Measurements from ENCODE around the gene SFXN4.
A peak's percentile ranks its signal among the peaks of the same experiment; 100 is the strongest.
"Not testable (repeated sequence)": the region's sequence is repeated elsewhere in the genome, so short reads cannot be mapped to it uniquely, and the experiment has no call there.

Gene SFXN4

DNA sequence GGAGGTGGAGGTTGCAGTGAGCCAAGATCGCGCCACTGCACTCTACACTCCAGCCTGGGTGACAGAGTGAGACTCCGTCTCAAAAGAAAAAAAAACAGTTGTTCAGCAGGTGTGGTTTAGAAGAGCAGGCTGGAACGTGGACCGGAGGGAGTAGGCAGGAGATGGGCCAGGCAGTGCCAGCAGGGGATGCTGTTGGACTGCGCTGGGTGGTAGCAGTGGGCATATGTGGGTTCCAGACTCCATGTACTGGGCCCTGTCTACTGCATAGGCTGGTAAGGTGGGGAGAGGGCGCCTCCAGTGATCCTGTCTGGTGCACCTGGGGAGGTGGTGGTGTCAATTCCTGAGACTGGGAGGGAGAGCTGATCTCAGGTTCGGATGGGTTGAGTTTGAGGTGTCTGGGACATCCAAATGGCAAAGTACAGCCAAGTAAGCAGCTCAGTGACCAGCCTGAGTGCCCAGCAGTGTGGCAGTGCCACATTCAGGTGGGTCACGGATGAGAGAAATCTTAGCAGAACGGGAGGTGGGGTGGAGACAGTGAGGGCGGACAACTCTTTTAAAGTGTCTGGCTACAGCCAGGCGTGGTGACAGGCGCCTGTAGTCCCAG lies 25.9 kb downstream of the SFXN4 start:
- no peak for FAIRE-seq

DNA sequence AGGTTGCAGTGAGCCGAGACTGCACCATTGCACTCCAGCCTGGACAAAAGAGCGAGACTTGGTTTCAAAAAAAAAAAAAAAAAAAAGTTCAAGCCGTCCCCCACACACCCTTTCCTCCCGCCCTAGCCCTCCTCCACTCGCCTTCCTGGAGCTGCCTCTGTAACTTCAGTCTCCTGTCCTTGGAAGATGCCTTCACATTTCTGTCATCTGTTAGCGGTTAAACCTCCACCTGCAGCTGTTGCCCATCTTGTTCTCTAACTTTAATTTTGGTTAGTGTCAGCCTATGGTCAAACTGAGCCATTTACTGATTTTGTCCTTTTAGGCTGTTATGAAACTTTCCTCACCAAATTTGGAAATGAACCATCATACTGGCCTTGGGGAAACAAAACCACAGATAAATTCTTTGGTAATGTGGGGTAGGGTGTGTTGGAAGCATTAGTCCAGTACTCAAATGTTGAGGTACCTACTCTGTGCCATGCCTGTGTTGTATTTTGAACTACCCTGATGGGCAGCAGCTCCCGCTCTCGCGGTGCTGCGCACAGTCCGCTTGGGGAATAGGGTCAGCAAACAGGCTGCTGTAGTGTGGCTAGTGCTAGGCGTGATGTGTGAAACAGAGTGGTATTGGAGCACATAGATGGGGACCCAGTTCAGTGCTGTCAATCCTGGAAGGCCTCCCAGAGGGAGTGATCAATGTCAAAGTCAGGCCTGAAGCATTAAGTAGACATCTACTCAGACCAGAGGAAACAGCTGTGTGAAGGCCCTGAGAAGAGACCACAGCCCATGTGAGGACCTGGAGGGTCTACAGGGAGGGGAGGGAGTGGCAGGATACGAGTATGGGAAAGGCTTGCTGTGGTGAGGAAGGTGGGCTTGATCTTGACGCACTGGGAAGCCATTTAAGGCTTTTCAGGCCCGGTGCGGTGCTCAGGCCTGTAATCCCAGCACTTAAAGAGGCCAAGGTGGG lies 26.9 kb downstream of the SFXN4 start:
- no peak for FAIRE-seq

DNA sequence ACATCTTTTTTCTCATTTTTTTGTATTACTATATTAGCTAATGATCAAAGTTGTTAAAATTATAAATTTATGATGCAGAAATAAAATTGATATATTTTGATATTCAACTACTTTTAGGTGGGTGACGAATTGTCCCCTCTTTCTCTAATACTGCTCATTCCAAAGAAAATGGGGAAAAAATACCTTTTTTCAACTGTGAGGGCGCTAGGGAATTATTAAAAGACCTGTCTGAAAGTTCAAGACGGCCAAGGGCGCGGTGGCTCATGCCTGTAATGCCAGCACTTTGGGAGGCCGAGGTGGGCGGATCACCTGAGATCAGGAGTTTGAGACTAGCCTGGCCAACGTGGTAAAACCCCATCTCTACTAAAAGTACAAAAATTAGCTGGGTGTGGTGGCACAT lies 27.6 kb downstream of the SFXN4 start:
- FAIRE-seq = peak; percentile 31

DNA sequence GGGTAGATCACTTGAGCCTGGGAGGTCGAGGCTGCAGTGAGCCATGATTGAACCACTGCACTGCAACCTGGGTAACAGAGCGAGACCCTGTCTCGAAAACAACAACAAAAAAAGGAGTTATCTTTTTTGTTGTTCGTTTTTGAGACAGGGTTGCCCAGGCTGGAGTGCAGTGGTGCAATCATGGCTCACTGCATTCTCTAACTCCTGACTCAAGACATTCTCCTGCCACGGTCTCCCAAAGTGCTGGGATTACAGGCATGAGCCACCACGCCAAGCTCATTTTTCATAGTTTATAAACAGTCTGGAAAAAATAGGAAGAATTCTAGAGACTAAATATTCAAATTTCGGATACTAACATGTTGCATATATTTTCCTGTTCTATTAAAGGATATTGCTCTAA lies 29.4 kb downstream of the SFXN4 start:
- no peak for FAIRE-seq

DNA sequence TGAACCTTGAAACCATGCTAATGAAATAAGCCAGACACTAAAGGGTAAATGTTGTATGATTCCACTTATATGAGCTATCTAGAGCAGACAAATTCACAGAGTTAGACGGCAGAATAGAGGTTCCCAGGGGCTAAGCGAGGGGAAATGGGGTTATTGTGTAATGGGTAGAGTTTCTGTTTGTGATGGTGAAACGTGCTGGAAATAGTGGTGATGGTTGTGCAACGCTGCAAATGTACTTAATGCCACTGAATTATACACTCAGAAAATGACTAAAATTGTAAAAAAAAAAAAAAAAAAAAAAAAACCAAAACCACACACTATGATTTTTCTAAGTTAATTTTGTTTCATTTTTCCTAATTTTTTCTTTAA lies 30.0 kb downstream of the SFXN4 start:
- no peak for FAIRE-seq

DNA sequence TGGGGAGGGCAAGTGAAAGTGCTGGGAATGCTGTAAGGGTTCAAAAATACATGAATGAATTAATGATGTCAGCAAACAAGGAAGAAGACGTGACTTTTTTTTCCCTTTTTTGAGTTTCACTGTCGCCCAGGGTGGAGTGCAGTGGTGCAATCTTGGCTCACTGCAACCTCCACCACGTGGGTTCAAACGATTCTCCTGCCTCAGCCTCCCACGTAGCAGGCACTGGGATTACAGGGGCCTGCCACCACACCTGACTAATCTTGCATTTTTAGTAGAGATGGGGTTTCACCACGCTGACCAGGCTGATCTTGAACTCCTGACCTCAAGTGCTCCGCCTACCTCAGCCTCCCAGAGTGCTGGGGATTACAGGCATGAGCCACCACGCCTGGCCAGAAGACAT lies 31.6 kb downstream of the SFXN4 start:
- FAIRE-seq = no peak

DNA sequence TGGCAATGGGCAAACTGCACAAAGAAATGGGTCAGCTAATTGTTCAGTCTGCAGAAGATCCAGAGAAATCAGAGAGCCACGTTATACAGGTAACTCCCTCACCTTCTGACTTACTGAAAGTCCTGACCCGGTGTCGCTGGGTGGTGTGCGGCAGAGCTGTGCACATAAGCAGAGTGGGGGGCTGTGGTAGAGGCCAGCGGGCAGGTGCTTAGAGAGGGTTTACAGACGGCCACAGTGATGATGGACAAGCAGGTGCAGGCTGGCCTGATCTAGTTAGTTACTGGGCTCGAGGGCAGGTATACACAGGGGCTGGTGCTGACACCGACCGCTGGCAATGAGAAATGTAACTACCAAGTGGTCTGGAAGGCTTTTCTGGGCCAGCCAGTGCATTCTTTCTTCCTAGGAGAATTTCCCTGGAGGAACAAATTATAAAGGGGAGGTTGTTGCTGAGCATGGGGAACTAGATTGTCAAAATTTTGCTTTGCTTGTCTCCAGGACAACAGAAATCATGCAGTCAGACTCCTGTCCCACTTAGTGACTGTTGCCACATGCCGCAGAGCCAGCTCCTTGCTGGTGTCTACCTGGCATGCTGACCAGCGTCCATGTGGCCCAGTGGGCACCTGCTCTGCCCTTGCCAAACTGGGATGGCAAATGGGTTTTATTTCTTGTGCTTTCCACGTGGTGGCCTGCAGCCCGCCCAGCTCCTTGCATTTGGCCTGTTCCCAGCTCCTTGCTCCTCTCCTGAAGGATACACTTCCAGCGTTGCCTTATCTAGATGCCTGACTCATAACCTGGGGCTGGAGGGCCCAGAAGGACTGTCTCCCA lies 32.8 kb downstream of the SFXN4 start:
- no peak for FAIRE-seq

DNA sequence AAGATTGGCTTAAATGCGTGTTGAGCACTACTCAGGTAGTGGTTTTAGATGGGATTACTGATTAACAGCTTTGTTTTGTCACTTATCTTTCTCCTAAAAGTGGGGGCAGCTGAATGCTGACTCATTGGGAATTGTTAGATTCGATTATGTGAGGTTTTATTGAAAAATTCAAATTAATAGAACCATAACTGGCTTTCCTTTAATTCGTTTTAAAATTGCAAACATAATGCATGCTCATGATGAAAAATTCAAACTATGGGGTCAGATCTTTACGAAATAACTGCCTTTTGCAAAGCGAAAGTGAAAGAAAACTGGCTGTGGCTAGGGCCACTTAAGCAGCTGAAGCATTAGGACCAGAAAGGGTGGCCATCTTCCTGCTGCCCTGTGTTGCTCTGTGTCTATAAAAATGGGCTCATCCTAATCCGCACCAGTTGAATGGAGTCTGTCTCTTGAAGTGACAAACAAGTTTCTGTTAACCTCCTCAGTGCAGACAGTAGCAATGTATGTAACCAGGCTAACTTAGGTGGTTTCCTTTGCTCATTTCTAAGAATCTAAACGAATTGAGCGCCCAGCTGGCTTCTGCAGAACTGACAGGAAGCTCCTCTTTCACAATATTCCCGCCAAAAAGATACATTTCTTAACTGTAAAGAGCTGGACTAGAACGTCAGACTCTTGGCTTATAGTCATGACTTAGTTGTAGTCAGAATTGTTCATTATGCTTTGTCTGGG lies 33.8 kb downstream of the SFXN4 start:
- FAIRE-seq = no peak

DNA sequence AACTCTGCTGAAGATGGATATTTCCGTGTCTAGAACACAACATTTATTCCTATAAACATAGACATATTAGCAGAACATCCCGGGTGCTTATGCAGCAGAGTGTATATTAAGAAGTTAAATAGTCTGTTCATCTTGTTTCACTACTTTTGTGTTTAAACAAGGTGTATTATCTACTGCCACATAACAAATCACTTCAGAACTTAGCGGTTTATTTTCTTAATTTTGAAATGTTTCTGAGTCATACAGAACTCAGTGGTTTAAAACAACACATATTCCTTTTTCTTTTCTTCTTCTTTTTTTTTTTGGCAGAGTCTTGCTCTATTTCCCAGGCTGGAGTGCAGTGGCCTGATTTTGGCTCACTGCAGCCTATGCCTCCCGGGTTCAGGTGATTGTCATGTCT lies 35.8 kb downstream of the SFXN4 start:
- FAIRE-seq = no peak

DNA sequence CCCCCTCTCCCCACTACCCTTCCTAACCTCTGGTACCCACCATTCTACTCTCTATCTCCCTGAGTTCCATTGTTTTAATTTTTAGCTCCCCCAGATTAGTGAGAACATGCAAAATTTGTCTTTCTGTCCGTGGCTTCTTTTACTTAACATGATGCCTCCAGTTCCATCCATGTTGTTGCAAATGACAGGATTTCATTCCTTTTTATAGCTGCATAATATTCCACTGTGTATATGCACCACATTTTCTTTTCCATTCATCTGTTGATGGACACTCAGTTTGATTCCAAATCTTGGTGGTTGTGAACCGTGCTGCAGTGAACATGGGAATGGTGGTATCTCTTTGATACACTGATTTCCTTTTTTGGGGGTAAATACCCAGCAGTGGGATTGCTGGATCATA lies 39.6 kb downstream of the SFXN4 start:
- no peak for FAIRE-seq

DNA sequence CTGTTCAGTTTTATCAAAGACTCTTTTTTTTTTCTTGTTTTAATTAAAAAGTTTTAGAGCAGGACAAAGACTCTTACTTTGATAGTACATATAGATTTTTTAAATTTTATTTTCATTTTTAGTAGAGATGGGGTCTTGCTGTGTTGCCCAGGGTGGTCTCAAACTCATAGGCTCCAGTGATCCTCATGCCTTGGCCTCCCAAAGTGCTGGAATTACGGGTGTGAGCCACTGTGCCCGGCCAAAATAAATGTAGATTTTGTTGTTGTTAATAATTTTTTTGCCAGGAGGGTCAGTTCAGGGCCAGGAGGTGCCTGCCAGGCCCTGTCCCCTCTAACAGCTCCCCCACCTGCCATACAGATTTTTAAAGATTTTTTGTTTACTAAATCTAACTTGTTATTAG lies 44.6 kb downstream of the SFXN4 start:
- FAIRE-seq = no peak

DNA sequence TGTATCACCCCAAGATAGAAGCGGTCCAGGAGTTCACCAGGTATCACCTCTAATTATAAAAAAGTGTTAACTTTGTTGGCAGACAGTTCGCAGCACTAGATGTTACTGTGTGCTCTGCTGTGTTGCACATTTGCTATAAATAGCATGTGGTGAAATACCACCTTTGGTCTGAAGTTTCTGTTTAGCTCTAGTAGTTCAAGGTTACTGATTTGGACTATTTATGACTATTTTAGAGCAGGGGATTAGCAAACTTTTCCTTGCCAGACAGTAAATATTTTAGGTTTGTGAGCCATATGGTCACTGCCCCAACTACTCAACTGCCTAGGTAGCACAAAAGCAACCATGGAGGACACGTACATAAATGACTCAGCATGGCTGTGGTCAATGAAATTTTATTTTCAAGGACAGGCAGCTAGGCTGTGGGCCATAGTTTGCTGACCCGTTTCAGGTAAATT lies 45.1 kb downstream of the SFXN4 start:
- FAIRE-seq = no peak

DNA sequence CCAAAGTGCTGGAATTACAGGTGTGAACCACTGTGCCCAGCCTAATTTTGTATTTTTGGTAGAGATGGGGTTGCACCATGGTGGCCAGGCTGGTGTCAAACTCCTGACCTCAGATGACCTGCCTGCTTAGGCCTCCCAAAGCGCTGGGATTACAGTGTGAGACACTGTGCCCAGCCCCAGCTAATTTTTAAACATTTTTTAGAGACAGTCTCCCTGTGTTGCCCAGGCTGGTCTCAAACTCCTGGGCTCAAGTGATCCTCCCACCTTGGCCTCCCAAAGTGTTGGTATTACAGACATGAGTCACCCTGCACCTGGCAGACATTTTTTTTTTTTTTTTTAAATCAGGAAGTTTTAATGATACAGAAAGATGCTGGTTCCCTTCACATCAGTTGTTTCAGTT lies 46.1 kb downstream of the SFXN4 start:
- no peak for FAIRE-seq

DNA sequence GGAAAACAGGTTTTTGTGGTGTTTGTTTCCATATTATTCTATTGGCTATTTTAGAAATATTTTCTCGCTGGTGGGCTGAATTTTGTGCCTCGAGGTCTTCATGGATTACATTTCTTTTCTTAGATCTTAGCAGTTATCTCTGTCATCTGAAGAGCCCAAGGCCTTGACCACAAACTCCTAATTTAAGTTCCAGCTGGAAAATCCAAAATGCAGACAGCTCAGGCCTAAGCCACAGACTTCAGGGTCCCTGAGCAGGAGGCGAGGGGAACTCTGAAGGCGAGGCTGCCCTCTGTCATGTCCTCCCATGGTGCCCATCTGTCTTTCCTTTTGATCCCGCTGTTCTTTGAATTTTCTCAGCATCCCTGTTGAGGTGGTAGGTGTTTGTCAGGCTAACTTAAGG lies 47.3 kb downstream of the SFXN4 start:
- FAIRE-seq = no peak

DNA sequence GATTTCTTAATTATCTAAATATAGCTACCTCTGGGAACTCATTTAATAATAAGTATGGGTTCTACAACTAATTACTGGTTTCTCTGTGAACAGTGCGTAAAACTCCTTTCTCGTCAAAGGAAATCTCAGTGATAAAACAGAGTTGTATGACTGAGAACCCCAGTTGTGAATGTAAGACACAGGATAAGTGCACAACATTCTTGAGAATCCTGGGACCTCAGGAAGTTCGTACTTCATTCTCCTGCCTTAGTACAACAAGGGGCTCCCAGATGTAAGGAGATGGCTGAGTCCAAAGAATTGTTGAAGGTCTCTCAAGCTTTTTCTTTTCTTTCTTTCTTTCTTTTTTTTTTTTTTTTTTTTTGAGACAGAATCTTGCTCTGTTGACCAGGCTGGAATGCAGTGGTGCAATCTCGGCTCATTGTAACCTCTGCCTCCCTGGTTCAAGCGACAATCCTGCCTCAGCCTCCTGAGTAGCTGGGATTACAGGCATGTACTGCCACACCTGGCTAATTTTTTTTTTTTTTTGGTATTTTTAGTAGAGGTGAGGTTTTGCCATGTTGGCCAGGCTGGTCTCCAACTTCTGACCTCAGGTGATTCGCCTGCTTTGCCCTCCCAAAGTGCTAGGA lies 49.1 kb downstream of the SFXN4 start:
- FAIRE-seq = no peak

DNA sequence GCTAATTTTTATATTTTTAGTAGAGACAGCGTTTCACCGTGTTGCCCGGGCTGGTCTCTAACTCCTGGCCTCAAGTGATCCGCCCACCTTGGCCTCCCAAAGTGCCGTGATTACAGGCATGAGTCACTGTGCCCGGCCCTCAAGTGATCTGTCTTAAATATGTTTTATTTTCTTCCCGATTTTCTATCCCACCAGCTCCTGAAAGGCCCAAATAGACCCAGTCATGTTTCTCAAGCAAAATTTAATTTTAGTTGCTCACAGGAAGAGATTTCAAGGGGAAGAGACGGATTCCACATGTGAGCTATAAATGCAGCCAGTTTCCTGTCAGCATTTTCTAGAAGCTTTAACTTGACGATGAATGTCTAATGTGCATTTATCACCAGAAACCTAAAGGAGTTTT lies 49.6 kb downstream of the SFXN4 start:
- no peak for FAIRE-seq

DNA sequence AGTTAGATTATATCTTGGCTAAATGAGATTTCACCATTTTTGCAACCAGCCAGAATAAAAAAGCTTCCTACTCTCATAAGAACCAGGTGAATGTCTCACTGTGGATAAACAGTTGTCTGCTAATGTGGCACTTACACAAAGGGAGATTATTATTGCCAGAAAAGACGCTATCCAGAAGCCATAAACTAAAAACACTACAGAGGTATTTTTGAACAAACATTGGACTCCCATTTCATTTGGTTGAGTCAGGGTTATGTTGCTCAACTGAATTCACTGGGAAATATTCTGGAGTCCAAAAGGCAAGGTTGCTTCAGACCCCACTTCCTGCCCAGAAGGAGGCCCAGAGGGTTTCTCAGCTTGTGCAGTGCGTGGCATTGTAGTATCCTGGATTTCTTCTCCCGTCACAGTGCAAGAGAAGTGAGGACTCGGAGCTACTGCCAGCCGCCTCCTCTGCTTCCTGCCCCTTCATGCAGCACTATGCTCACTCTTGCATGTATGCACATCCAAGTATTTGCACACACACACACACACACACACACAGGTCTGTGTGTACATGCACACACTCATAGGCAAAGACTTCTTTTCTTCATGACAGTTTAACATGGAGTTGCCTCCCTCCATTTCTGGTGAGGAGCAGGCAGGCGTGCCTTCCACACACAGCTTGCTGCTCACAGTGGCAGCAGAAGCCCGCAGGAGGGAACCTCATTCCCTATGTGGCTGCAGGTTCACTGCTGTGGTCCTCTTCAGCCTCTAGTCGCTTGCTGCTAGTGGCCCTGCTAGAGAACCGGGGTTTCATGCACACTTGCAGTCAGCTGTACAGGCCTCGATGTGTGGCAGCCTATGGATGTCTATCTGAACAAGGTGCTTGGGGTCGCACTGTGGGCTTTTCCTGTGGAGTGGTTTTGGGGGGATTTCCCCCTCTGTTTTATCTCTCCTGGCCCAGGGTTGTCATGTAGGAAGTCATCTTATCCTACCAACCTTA lies 51.5 kb downstream of the SFXN4 start:
- no peak for FAIRE-seq

DNA sequence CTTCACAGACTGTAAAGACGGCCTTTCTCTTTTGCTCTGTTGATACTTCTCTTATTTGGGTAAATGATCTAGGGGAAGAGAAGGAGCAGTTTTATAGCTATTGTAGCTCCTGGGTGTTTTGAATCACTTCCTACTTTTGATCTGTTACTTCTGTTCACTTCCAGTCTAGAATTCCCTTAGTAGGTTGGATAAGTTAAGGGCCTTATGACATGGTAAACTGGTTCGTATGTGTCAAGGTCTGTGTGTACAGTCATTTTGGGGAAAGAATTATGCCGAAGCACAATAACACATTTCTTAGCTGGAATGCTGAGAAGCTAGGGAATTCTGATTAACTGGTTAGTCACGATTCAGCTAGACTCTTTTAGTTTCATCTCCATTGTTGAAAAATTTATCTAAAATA lies 53.5 kb downstream of the SFXN4 start:
- no peak for FAIRE-seq

DNA sequence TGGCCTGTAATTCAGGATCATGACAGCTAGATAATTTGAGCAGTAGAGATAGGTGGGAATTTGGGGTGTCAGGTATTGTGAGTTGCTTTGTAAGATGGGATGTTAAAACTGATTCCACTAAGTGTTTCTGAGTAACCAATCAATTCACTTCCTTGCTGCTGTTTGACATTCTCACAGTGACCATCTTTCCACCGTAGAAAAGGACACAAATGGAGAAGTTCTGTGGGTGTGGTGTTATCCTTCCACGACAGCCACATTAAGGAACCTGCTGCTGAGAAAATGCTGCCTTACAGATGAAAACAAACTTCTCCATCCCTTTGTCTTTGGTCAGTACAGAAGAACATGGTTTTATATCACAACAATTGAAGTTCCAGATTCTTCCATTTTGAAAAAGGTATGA lies 57.7 kb downstream of the SFXN4 start:
- not testable (repeated sequence) for FAIRE-seq

DNA sequence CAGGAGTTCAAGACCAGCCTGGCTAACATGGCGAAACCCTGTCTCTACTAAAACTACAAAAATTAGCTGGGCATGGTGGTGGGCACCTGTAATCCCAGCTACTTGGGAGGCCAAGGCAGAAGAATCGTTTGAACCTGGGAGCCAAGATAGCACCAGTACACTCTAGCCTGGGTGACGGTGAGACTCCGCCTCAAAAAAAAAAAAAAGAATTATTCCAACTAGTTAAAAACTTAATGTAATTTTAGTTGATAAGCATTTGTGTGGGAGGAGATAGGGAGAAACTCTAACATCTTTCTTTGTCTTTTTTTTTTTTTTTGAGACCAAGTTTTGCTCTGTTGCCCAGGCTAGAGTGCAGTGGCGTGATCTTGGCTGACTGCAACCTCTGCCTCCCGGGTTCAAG lies 58.4 kb downstream of the SFXN4 start:
- FAIRE-seq = not testable (repeated sequence)

DNA sequence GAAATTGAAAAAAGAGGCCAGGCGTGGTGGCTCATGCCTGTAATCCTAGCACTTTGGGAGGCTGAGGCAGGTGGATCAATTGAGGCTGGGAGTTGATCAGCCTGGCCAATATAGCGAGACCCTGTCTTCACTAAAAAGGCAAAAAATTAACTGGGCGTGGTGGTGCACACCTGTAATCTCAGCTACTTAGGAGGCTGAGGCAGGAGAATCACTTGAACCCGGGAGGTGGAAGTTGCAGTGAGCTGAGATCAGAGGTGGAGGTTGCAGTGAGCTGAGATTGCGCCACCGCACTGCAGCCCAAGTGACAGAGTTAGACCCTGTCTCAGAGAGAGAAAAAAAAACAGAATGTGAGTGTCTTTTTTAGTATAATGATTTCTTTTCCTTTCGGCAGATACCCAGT lies 59.6 kb downstream of the SFXN4 start:
- not testable (repeated sequence) for FAIRE-seq

Measured in G401.6 (cell line).